Neuron (in vitro differentiated cells): ENCODE data around the gene LBP.
"Not testable (repeated sequence)": the region's sequence is repeated elsewhere in the genome, so short reads cannot be mapped to it uniquely, and the experiment has no call there.

Source experiments
- H2AFZ ChIP-seq: one replicate; pipeline ENCODE4 v1.6.1; 2013; ENCODE audit warnings: low read depth, mild to moderate bottlenecking, inconsistent platforms, low read length, moderate library complexity
- H3K27me3 ChIP-seq: one replicate; pipeline ENCODE4 v1.6.1; 2013; ENCODE audit warnings: low read length; ENCODE audit not compliant: insufficient read depth
- H3K36me3 ChIP-seq: one replicate; pipeline ENCODE4 v1.6.1; 2013; ENCODE audit warnings: low read length; ENCODE audit not compliant: insufficient read depth
- H3K4me1 ChIP-seq: one replicate; pipeline ENCODE4 v1.6.1; 2013; ENCODE audit warnings: low read length; ENCODE audit not compliant: insufficient read depth
- H3K4me3 ChIP-seq: 2 replicates; pipeline ENCODE4 v1.5.1; 2013; ENCODE audit warnings: mild to moderate bottlenecking, low read length, moderate library complexity
- H3K9me3 ChIP-seq: one replicate; pipeline ENCODE4 v1.6.1; 2013; ENCODE audit warnings: low read length

The LBP gene

GRCh38 chr20:38395751-38396395, 49.6 kb downstream of the LBP start:
- not testable (repeated sequence) for H3K27me3 ChIP-seq, H2AFZ ChIP-seq, H3K36me3 ChIP-seq

GRCh38 chr20:38402089-38402488, 55.8 kb downstream of the LBP start:
- peaks cover 3% of the 10 kb centered on the region for H3K9me3 ChIP-seq
- peaks cover 7% of the 10 kb centered on the region for H3K4me1 ChIP-seq
- peaks cover 3% of the 10 kb centered on the region for H3K27me3 ChIP-seq
- H2AFZ ChIP-seq: no peak overlapping the region
- no peak overlapping the region for H3K4me3 ChIP-seq
- no peaks in the 10 kb centered on the region for H3K36me3 ChIP-seq

More at GRCh38 chr20:38395751-38396395, 49.6 kb downstream of the LBP start:
- H3K9me3 ChIP-seq, H3K4me1 ChIP-seq, H3K4me3 ChIP-seq: not testable (repeated sequence)

DNA sequence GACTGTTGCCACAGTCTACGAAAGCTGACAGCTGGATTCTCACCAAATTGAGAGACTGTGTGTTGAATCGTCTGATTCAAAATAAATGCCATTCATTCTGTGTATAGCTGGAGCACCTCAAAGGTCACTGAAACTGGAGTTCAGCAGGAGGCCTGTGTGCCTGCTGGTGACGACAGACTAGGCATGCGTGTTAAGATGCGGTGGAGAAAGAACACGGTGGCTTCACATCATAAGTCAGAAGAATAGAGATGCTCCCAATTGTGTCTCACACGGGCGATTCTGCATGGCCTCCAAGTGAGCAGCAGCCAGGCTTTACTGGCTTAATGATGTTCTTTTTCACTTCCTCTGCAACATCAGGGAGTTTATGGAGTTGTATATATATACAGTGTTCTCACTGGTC, 56.5 kb downstream of the LBP start:
- H3K36me3 ChIP-seq: no peaks in the 10 kb centered on the region
- no peak overlapping the region for H3K4me3 ChIP-seq
- H3K4me1 ChIP-seq: peaks cover 7% of the 10 kb centered on the region
- H3K27me3 ChIP-seq: no peaks in the 10 kb centered on the region
- H2AFZ ChIP-seq: no peak overlapping the region
- H3K9me3 ChIP-seq: peaks cover 3% of the 10 kb centered on the region

DNA sequence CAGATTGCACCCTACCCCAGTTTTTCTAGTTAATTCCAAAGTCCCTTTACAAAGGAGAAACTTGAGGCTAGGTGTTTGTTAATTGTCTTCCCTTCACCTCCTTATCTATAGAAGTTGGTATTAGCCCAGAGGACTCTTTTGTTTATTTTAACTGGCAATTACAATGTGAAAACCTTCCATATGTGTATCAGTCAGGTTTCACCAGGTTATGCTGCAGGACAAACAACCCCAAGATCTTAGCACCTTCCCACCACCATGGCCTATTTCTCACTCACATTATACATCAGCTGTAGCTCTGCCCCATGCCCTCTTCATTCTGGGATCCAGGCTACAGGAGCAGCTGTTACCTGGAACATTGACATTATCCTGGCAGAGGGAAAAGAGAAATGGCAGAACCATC, 57.7 kb downstream of the LBP start:
- no peak overlapping the region for H3K4me3 ChIP-seq
- peaks cover 3% of the 10 kb centered on the region for H3K9me3 ChIP-seq
- no peaks in the 10 kb centered on the region for H3K36me3 ChIP-seq
- H3K4me1 ChIP-seq: peaks cover 7% of the 10 kb centered on the region
- H3K27me3 ChIP-seq: no peaks in the 10 kb centered on the region
- H2AFZ ChIP-seq: no peak overlapping the region

- Histone ChIP-seq H3K9me3 (peaks cover 3% of the 10 kb centered on the region), H3K27me3 (no peaks in the 10 kb centered on the region), H3K36me3 (peaks cover 5% of the 10 kb centered on the region), H2AFZ (no peak overlapping the region), H3K4me1 (peaks cover 7% of the 10 kb centered on the region), H3K4me3 (no peak overlapping the region)
These were observed 58.9 kb downstream of the LBP start for GRCh38 chr20:38405132-38405531.

DNA sequence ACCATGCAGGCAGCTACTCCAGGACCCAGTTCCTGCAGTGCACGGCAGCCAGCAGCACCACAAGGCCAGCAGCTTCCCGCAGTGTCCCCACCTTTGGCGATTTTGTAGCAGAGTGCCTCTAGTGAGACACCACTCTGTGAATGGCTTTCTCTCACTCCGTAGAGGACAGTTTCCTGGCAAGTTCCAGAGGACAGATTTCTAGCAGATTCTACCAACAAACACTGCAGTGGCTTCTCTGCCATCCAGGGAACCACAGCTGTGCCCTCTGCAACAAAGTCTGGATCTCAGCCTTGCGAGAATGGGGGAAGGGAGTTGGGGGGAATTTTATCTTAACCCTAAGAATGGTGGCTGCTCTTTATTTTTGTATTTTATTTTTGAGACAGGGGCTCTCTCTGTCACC, 60.2 kb downstream of the LBP start:
- peaks cover 3% of the 10 kb centered on the region for H3K9me3 ChIP-seq
- H2AFZ ChIP-seq: no peak overlapping the region
- peaks cover 7% of the 10 kb centered on the region for H3K4me1 ChIP-seq
- no peaks in the 10 kb centered on the region for H3K27me3 ChIP-seq
- H3K4me3 ChIP-seq: no peak overlapping the region
- H3K36me3 ChIP-seq: peaks cover 8% of the 10 kb centered on the region

DNA sequence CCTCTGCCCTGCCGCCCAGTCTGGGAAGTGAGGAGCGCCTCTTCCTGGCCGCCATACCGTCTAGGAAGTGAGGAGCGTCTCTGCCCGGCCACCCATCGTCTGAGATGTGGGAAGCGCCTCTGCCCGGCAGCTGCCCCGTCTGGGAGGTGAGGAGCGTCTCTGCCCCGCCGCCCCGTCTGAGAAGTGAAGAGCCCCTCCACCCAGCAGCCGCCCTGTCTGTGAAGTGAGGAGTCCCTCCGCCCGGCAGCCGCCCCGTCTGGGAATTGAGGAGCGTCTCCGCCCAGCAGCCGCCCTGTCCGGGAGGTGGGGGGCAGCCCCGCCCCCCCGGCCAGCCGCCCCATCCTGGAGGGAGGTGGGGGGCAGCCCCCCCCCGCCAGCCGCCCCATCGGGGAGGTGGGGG, 61.0 kb downstream of the LBP start:
- Histone ChIP-seq H3K36me3 (peaks cover 13% of the 10 kb centered on the region), H3K9me3 (peaks cover 3% of the 10 kb centered on the region), H3K4me1 (peaks cover 7% of the 10 kb centered on the region), H3K27me3 (no peaks in the 10 kb centered on the region), H2AFZ (no peak overlapping the region), H3K4me3 (no peak overlapping the region)

DNA sequence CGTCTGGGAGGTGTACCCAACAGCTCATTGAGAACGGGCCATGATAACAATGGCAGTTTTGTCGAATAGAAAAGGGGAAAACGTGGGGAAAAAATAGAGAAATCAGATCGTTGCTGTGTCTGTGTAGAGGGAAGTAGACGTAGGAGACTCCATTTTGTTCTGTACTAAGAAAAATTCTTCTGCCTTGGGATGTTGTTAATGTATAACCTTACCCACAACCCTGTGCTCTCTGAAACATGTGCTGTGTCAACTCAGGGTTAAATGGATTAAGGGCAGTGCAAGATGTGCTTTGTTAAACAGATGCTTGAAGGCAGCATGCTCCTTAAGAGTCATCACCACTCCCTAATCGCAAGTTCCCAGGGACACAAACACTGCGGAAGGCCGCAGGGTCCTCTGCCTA, 61.5 kb downstream of the LBP start:
- H3K4me1 ChIP-seq, H3K9me3 ChIP-seq, H3K4me3 ChIP-seq, H3K27me3 ChIP-seq, H2AFZ ChIP-seq: not testable (repeated sequence)
- peaks cover 17% of the 10 kb centered on the region for H3K36me3 ChIP-seq

DNA sequence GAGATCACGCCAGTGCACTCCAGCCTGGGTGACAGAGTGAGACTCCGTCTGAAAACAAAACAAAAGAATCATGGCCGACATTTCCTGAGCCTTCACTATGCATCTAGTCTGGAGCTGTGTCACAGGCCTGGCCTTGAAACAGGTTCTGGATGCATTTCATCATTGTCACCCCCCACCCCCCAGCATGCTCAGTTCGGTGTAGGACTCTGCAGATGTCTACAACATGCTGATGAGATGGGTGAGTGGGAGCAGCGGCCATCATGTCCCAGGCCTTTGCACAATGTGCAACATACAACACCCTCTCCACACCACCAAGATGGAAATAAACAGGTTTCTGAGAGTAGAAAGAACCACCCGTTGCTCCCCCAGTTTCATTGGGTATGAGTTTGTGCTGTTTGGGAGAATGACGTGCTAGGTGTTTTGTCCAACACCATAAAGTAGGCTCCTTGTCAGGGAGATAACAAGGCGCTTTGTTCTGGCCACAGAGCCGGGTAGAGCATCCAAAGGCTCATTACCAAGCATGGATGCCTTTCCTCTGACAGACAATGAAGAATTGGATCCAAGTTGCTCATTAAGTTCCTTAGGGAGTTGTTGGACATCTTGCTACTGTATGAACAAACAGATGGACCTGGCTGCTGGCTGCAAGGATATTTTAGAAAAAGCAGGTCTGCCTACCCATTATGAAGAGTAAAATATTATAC, 66.7 kb downstream of the LBP start:
- Histone ChIP-seq H2AFZ (no peak overlapping the region), H3K27me3 (no peaks in the 10 kb centered on the region), H3K9me3 (no peaks in the 10 kb centered on the region), H3K4me1 (no peaks in the 10 kb centered on the region), H3K36me3 (peaks cover 53% of the 10 kb centered on the region), H3K4me3 (no peak overlapping the region)

DNA sequence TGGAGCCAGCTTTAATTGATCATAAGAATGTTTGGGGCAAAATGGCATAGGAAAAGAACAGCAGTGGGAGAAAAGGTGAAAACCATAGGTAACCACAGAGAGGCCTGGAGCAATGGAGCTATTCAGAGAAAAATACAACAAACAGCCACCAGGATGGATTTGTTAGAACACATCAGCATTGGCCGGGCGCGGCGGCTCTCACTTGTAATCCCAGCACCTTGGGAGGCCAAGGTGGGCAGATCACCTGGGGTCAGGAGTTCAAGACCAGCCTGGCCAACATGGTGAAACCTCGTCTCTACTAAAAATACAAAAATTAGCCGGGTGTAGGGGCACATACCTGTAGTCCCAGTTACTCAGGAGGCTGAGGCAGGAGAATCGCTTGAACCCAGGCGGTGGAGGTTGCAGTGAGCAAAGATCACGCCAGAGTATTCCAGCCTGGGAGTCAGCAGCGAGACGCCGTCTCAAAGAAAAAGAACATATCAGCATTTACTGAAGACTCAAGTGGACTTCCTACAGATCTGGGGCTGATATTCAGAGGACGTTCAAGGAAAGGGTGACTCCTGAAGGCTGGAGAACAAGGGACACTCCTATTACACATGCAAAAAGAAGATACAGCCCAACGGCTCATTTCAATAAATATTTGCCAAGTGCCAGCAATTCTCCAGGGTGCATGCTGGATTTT, 68.6 kb downstream of the LBP start:
- Histone ChIP-seq H3K9me3 (no peaks in the 10 kb centered on the region), H3K4me1 (no peaks in the 10 kb centered on the region), H3K4me3 (no peak overlapping the region), H2AFZ (no peak overlapping the region), H3K27me3 (no peaks in the 10 kb centered on the region), H3K36me3 (peaks cover 64% of the 10 kb centered on the region)

GRCh38 chr20:38418509-38419204, 72.4 kb downstream of the LBP start:
- H3K9me3 ChIP-seq: no peaks in the 10 kb centered on the region
- no peak overlapping the region for H2AFZ ChIP-seq
- H3K4me3 ChIP-seq: no peak overlapping the region
- H3K27me3 ChIP-seq: no peaks in the 10 kb centered on the region
- H3K4me1 ChIP-seq: no peaks in the 10 kb centered on the region
- H3K36me3 ChIP-seq: peaks cover 80% of the 10 kb centered on the region

GRCh38 chr20:38420388-38421085, 74.3 kb downstream of the LBP start:
- Histone ChIP-seq H3K36me3 (peaks cover 83% of the 10 kb centered on the region), H3K4me1 (no peaks in the 10 kb centered on the region)

More at GRCh38 chr20:38420388-38421085, 74.3 kb downstream of the LBP start:
- H3K9me3 ChIP-seq: no peaks in the 10 kb centered on the region
- H2AFZ ChIP-seq: no peak overlapping the region
- H3K4me3 ChIP-seq: no peak overlapping the region
- no peaks in the 10 kb centered on the region for H3K27me3 ChIP-seq
